GM21381 (cell line): ENCODE data around the gene DBT.
"Not testable (repeated sequence)": the region's sequence is repeated elsewhere in the genome, so short reads cannot be mapped to it uniquely, and the experiment has no call there.

Experiments
- ATAC-seq: cut with Tn5 transposase; IDR thresholded peaks from one replicate; pipeline ENCODE4 v1.9.1; 2021; ENCODE audit warnings: mild to moderate bottlenecking, moderate library complexity; ENCODE audit not compliant: unreplicated experiment

The DBT gene

GRCh38 chr1:100252901-100253300, 3.3 kb upstream of the DBT start:
- ATAC-seq, result no peak

GRCh38 chr1:100250807-100251206, 1.2 kb upstream of the DBT start:
- ATAC-seq, result no peak

- ATAC-seq, result no peak
These were observed 630 bp upstream of the DBT start for GRCh38 chr1:100250264-100250663.

- no peak for ATAC-seq
These were observed 488 bp downstream of the DBT start for GRCh38 chr1:100249155-100249536.

- ATAC-seq, result no peak
These were observed 2.9 kb downstream of the DBT start for GRCh38 chr1:100246738-100247137.

- ATAC-seq, result no peak
These were observed 9.0 kb downstream of the DBT start for GRCh38 chr1:100240631-100241030.

GRCh38 chr1:100239961-100240360, 9.7 kb downstream of the DBT start:
- no peak for ATAC-seq

- no peak for ATAC-seq
These were observed 12.5 kb downstream of the DBT start for GRCh38 chr1:100237091-100237490.

GRCh38 chr1:100234432-100234831, 15.2 kb downstream of the DBT start:
- no peak for ATAC-seq

GRCh38 chr1:100233566-100233965, 16.1 kb downstream of the DBT start:
- not testable (repeated sequence) for ATAC-seq

- no peak for ATAC-seq
These were observed 17.5 kb downstream of the DBT start for GRCh38 chr1:100232156-100232555.

- no peak for ATAC-seq
These were observed 17.9 kb downstream of the DBT start for GRCh38 chr1:100231721-100232120.

GRCh38 chr1:100230765-100231164, 18.9 kb downstream of the DBT start:
- ATAC-seq, result no peak

GRCh38 chr1:100229681-100230443, 19.8 kb downstream of the DBT start:
- no peak for ATAC-seq

- no peak for ATAC-seq
These were observed 27.2 kb downstream of the DBT start for GRCh38 chr1:100222428-100222827.

GRCh38 chr1:100219883-100220282, 29.8 kb downstream of the DBT start:
- no peak for ATAC-seq

GRCh38 chr1:100219457-100219856, 30.2 kb downstream of the DBT start:
- ATAC-seq, result no peak

- ATAC-seq, result no peak
These were observed 31.8 kb downstream of the DBT start for GRCh38 chr1:100217834-100218233.

- ATAC-seq, result no peak
These were observed 34.5 kb downstream of the DBT start for GRCh38 chr1:100215101-100215500.

- no peak for ATAC-seq
These were observed 36.5 kb downstream of the DBT start for GRCh38 chr1:100213141-100213540.

- no peak for ATAC-seq
These were observed 43.3 kb downstream of the DBT start for GRCh38 chr1:100206301-100206700.

- ATAC-seq, result not testable (repeated sequence)
These were observed 44.0 kb downstream of the DBT start for GRCh38 chr1:100205593-100205992.

- not testable (repeated sequence) for ATAC-seq
These were observed 44.5 kb downstream of the DBT start for GRCh38 chr1:100205103-100205502.
